CD4-positive, alpha-beta T cell (primary cell): ENCODE measurements around the gene PIAS1. TPM values are rescaled to one million over a fixed set of nuclear protein-coding genes. Genes with fewer than 3 reads are reported as not detected.

ENCODE experiments used
- ATAC-seq: fragments of 200-7000 bp; cut with Tn5 transposase; one replicate; pipeline ENCODE4 v1.10.0; 2022; ENCODE audit warnings: mild to moderate bottlenecking; ENCODE audit not compliant: poor library complexity
- CTCF ChIA-PET: fragments of 350-600 bp; sonication (Branson Sonifier 250); formaldehyde crosslinking; loops from one replicate; lab custom pipeline; 2021; ENCODE audit warnings: antibody characterized with exemption, inconsistent platforms; lab: Charles Lee
- POLR2A ChIA-PET: fragments of 350-600 bp; sonication (Branson Sonifier 250); formaldehyde crosslinking; loops from one replicate; lab custom pipeline; 2021; ENCODE audit warnings: antibody characterized with exemption, inconsistent platforms; lab: Charles Lee
- DNase-seq, 14 experiments: peaks; one replicate each; pipeline ENCODE4 v3.0.0-alpha.2; 2013 to 2020; ENCODE audit warnings: mixed read lengths in 2 of 14
- H3K27ac ChIP-seq, 2 donors: one replicate each; pipeline versions ENCODE4 v1.5.1 to v1.7.0; 2013; ENCODE audit warnings: low read length in 2 of 2, low read depth in 1 of 2, mild to moderate bottlenecking in 1 of 2
- H3K27me3 ChIP-seq, 2 experiments: 1 replicate in 1 of 2; 2 replicates in 1 of 2; pipeline versions ENCODE4 v1.6.1 to v1.7.0; 2013; ENCODE audit warnings: low read length in 2 of 2, control low read depth in 1 of 2, mild to moderate bottlenecking in 1 of 2, moderate library complexity in 1 of 2; ENCODE audit not compliant: insufficient read depth in 2 of 2, control insufficient read depth in 1 of 2
- H3K36me3 ChIP-seq: one replicate; pipeline ENCODE4 v1.6.1; 2013; ENCODE audit warnings: low read length, control low read depth; ENCODE audit not compliant: insufficient read depth
- H3K4me1 ChIP-seq: one replicate; pipeline ENCODE4 v1.6.1; 2013; ENCODE audit warnings: low read length, control low read depth; ENCODE audit not compliant: insufficient read depth
- H3K4me3 ChIP-seq: one replicate; pipeline ENCODE4 v1.5.1; 2013; ENCODE audit warnings: mild to moderate bottlenecking, low read length, moderate library complexity
- H3K9me3 ChIP-seq, 2 experiments: 1 replicate in 1 of 2; 2 replicates in 1 of 2; pipeline versions ENCODE4 v1.6.1 to v1.7.0; 2013; ENCODE audit warnings: low read length in 2 of 2, mild to moderate bottlenecking in 2 of 2, control low read depth in 1 of 2, moderate library complexity in 1 of 2; ENCODE audit not compliant: control insufficient read depth in 1 of 2, insufficient read depth in 1 of 2
- H3K27ac Mint-ChIP-seq: one replicate; pipeline ENCODE4 v1.8.0; 2020; ENCODE audit warnings: mixed read lengths
- H3K27me3 Mint-ChIP-seq: one replicate; pipeline ENCODE4 v1.8.0; 2021; ENCODE audit warnings: mixed read lengths
- H3K36me3 Mint-ChIP-seq: one replicate; pipeline ENCODE4 v1.8.0; 2021; ENCODE audit warnings: low read depth, mixed read lengths
- H3K4me1 Mint-ChIP-seq: one replicate; pipeline ENCODE4 v1.8.0; 2021; ENCODE audit warnings: low read depth, mixed read lengths
- H3K4me3 Mint-ChIP-seq: one replicate; pipeline ENCODE4 v1.8.0; 2020; ENCODE audit warnings: mild to moderate bottlenecking, mixed read lengths
- H3K9me3 Mint-ChIP-seq: one replicate; pipeline ENCODE4 v1.8.0; 2020; ENCODE audit warnings: mixed read lengths
- intact Hi-C, 2 experiments: fragments of 100-400 bp; cut with DNase I in 1 of 2; cut with micrococcal nuclease in 1 of 2; formaldehyde crosslinking; loops; one replicate each; pipeline versions ENCODE4 v1.15.1 to v1.9.0; 2023 to 2025; cut with DNase I, micrococcal nuclease
- total RNA-seq, 174 experiments: library from RNA in 2 of 174; stranded (reverse) in 2 of 174; gene quantifications; one replicate each; pipeline ENCODE4 v1.2.3 and lab custom pipeline; 2021 to 2026
- TF ChIP-seq, protein P1 (sequence below): fragments of 200-600 bp; IDR thresholded peaks from one replicate; pipeline ENCODE4 v1.8.0; 2022; ENCODE audit warnings: antibody characterized with exemption, mild to moderate bottlenecking

The PIAS1 gene
- total RNA-seq, 2 experiments from 2014 or later = 73.1 to 74.8 TPM

DNA sequence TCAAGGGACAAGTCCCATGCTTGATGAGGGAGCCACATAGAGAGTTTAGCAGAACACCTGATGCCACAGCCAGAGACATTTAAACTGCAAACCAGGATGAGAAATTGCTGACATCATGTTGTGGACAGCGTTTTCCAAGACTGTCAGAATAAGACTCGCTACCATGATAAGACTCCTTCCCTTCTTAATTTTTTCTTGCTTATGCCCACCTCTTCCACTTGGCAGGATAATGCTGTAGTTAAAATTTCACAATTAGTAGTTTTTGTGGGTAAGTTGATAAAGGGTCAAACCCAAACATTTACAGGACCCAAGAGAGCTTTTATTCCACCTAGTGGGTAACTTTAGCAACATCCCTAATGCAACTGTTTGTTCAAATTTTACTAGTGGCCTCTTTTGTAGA is 3.0 kb upstream of the PIAS1 start:
- Histone ChIP-seq H3K4me3 (no peak overlapping the region), H3K9me3 (peaks cover 0 to 5% of the 10 kb centered on the region in 2 experiments), H3K36me3 (no peaks in the 10 kb centered on the region), H3K4me1 (peaks cover 8% of the 10 kb centered on the region), H3K27me3 (no peaks in the 10 kb centered on the region), H3K27ac (no peak overlapping the region)
- peaks cover 9% of the 10 kb centered on the region for H3K27me3 Mint-ChIP-seq
- intact Hi-C loops = loop anchor here (5.0 to 10.0 kb wide), 4 partner anchors 106 to 796 kb away; partner anchors contain the start of genes FEM1B (in 2 of the 2), AAGAB (in 1 of the 2), C15orf61 (in 1 of the 2) and IQCH (in 1 of the 2)
- H3K36me3 Mint-ChIP-seq = peaks cover 10% of the 10 kb centered on the region
- DNase-seq (no peak), ATAC-seq (no peak)
- no peaks in the 10 kb centered on the region for H3K9me3 Mint-ChIP-seq
- POLR2A ChIA-PET = no interaction called here
- TF ChIP-seq, protein P1, sequence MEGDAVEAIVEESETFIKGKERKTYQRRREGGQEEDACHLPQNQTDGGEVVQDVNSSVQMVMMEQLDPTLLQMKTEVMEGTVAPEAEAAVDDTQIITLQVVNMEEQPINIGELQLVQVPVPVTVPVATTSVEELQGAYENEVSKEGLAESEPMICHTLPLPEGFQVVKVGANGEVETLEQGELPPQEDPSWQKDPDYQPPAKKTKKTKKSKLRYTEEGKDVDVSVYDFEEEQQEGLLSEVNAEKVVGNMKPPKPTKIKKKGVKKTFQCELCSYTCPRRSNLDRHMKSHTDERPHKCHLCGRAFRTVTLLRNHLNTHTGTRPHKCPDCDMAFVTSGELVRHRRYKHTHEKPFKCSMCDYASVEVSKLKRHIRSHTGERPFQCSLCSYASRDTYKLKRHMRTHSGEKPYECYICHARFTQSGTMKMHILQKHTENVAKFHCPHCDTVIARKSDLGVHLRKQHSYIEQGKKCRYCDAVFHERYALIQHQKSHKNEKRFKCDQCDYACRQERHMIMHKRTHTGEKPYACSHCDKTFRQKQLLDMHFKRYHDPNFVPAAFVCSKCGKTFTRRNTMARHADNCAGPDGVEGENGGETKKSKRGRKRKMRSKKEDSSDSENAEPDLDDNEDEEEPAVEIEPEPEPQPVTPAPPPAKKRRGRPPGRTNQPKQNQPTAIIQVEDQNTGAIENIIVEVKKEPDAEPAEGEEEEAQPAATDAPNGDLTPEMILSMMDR = no peak
- H3K27ac Mint-ChIP-seq = no peak overlapping the region
- H3K4me3 Mint-ChIP-seq = peak overlapping the region; percentile 9
- CTCF ChIA-PET = no interaction called here
- peaks cover 10% of the 10 kb centered on the region for H3K4me1 Mint-ChIP-seq

DNA sequence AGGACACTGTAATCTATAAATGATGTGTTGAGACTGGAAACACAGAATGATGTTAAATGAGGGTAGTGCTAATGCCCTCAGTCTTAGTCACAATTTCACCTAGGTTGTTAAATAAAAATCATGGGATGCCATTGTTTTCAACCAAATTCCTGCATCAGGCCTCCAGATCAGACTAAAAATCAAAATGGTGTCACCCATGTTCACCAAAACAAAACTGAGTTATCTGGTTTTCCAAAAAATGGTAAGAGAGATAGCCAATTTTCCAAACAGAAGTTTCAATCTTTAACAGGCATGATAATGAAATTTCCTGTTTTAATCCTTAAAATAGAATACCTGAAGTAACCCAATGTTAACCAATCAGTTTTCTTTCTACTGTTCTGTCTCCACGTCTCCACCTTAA is 2.2 kb upstream of the PIAS1 start:
- H3K4me3 Mint-ChIP-seq = no peak overlapping the region
- intact Hi-C loops = loop anchor here (5.0 to 10.0 kb wide), 4 partner anchors 105 to 797 kb away; partner anchors contain the start of genes FEM1B (in 2 of the 2), AAGAB (in 1 of the 2), C15orf61 (in 1 of the 2) and IQCH (in 1 of the 2)

DNA sequence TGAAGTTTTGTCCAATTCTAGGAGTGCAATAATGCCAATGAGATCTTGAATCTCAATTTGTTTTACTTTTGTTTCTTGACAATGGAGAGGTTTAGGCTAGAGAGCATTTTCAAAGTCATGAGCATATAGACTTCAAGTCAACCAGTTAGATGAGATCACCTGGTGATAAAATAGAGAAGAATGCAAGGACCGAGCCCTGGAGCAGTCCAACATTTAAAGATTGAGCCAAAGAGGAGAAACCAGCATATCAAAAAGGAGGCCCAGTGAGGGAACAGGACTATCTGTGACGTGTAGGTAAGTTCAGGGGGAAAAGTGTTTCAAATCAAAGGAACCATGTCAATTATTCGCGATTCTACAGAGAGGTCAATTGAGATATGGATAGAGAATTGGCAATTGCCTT is 1.7 kb upstream of the PIAS1 start:
- peaks cover 8% of the 10 kb centered on the region for H3K4me1 ChIP-seq
- Mint-ChIP-seq H3K36me3 (peaks cover 10% of the 10 kb centered on the region), H3K4me1 (peaks cover 24% of the 10 kb centered on the region), H3K27me3 (peaks cover 5% of the 10 kb centered on the region), H3K9me3 (no peaks in the 10 kb centered on the region), H3K27ac (no peak overlapping the region), H3K4me3 (peak overlapping the region; percentile 14)
- intact Hi-C loops = loop anchor here (5.0 to 10.0 kb wide), 4 partner anchors 105 to 798 kb away; partner anchors contain the start of genes FEM1B (in 2 of the 2), AAGAB (in 1 of the 2), C15orf61 (in 1 of the 2) and IQCH (in 1 of the 2)
- no peaks in the 10 kb centered on the region for H3K36me3 ChIP-seq
- no peaks in the 10 kb centered on the region for H3K27me3 ChIP-seq
- ChIA-PET CTCF (no interaction called here), POLR2A (no interaction called here)
- no peak overlapping the region for H3K27ac ChIP-seq
- TF ChIP-seq, protein P1 = no peak
- no peak for ATAC-seq
- H3K4me3 ChIP-seq = no peak overlapping the region
- DNase-seq = no peak
- no peaks in the 10 kb centered on the region for H3K9me3 ChIP-seq

More for the DNA sequence above, 2.2 kb upstream of the PIAS1 start:
- Mint-ChIP-seq H3K27me3 (peaks cover 5% of the 10 kb centered on the region), H3K27ac (no peak overlapping the region), H3K9me3 (no peaks in the 10 kb centered on the region), H3K36me3 (peaks cover 10% of the 10 kb centered on the region), H3K4me1 (peaks cover 18% of the 10 kb centered on the region)
- Histone ChIP-seq H3K27ac (no peak overlapping the region), H3K36me3 (no peaks in the 10 kb centered on the region), H3K4me3 (no peak overlapping the region), H3K9me3 (no peaks in the 10 kb centered on the region), H3K27me3 (no peaks in the 10 kb centered on the region), H3K4me1 (peaks cover 8% of the 10 kb centered on the region)
- ChIA-PET POLR2A (no interaction called here), CTCF (no interaction called here)
- ATAC-seq (no peak), DNase-seq (no peak)
- TF ChIP-seq, protein P1 = no peak
